Measurements from ENCODE around the gene UCHL3.

The UCHL3 gene

DNA sequence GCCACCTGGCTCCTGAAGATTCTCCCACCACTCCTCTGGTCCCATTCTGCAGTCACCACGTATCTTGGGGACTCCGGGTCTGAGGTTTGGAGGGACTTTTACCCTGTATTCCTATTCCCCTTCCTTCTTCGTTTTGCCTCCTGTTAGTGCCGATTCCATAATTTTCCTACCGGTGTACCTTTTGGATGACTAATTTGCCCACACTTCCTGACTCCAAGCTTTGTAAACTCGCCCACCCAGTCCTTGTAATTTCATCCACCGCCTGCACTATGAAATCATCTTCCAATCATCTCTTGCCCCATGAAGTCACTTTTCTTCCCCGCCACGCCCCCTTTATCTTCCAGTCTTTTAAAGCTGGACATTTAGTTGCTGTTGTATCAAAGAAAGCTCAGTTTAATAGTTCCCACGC is 572 bp downstream of the UCHL3 start:
- DNase-seq = no peak

DNA sequence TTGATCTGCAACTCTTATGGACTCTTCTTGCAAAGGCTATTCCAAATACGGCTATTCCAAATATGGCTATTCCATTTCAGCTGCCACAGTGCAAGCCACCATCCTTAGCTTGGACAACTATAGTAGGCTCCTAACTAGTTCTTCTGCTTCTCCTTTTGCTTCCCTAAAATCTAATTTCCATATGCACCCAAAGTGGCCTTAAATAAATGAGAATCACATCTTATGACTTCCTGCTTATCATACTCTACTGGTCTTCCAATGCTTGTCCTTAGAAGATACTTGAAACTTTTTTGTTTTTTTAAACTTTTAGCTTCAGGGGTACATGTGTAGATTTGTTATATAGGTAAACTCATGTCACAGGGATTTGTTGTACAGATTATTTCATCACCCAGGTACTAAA is 4.9 kb downstream of the UCHL3 start:
- no peak for DNase-seq

DNA sequence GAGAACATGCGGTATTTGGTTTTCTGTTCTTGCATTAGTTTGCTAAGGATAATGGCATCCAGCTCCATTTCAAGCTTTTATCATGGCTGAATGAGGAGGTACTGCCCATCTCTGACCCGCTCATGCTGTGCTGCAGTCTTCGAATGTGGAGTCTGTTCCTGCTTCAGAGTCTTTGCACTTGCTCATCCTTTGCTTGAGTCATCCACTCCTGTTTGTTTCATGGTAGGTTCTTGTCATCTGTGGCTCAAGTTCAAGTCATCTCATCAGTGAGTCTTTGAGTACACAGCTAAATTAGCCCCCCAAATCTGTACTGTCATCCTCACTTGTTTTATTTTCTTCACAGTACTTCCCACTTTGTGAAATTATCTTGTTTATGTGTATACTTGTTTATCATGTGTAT is 5.4 kb downstream of the UCHL3 start:
- DNase-seq = no peak

DNA sequence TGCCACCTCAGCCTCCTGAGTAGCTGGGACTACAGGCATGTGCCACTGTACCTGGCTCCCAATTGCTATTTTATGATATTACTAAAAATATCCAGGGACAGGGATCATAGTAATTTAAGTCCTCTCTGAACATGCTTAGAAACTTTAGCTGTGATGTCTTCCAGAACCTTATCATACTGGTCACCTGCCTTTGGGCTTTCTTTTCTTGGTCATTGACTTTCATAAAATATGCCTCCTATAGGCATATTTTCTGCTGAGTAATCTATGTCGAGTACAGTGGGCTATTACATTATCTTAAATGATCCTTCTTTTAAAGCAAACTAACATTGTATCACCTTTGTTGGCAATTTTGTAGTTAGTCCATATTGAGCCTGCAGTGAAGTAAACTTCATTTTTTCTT is 6.2 kb downstream of the UCHL3 start:
- DNase-seq = no peak

DNA sequence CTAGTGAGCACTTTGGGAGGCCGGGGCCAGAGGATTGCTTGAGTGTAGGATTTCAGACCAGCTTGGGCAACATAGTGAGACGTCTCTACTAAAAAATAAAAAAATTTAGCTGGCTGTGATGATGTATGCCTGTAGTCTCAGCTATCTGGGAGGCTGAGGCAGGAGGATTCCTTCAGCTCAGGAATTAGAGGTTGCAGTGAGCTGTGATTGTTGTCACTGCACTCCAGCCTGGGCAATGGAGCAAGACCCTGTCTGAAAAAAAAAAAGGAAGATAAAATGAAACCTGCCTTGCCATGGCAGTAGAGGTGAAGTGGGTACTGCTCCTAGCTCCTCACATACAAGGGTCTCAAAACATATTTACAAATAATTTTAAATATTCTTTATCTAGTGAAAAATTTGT is 7.4 kb downstream of the UCHL3 start:
- DNase-seq = no peak

DNA sequence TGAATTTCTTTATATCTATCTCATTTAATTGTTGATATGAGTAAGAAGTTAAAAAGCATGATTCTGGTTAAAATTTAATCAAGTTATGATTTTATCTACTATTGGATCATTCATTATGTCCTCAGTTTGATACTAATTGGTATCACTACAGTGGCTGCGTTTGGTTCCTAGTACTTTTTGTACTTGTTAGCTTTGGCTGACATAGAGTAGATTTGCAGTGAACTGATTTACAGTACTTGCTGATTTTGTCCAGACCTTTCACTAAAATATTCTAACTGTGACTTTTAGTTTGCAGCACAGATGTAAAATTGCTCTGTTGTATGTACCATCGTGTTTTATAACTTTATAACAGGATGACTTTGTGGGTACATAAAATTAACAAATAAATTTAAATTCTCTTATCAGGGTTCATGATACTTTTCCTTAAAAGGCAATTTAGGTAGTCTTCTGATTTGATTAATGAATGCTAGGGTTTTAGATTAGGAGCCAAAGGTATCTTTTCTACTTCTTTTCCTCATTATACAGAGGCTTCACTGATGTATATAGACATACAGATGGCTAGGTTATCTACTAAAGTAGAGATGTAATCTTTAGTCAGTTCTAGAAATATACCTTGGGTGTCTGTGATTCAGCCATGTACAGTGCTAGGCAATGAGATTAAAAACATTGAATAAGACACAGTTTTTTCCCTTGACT is 8.7 kb downstream of the UCHL3 start:
- DNase-seq = no peak

DNA sequence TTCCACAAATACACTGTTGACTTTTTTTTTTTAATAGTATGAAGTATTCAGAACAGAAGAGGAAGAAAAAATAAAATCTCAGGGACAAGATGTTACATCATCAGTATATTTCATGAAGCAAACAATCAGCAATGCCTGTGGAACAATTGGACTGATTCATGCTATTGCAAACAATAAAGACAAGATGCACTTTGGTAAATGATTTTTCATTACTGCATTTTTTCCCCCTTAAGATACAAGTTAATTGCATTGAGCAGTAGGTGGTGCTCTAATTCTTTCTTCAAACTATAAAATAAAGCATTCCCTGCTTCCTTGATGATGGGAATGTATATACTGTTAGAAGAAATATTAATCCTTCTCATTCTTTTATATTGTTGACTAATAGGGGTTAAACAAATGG is 17.1 kb downstream of the UCHL3 start:
- DNase-seq = no peak

DNA sequence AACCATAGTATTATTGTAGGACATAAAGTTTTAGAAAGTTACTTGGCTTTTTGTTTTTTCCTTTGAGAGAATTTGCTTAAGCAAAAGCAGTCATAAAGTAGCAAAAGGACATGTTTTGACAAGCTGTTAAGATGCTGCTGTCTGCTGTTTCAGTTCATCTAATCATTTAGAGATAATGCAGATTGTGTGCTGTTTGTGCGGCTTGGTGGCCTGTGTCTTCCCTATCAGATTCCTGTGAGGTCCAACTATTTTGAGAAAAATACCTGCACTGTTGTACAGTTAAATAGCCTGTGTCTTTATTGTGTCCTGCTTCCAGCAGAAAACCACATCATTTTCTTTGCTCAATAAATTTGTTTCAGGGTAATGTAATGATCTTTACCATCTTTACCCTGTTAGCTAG is 20.0 kb downstream of the UCHL3 start:
- DNase-seq = no peak

DNA sequence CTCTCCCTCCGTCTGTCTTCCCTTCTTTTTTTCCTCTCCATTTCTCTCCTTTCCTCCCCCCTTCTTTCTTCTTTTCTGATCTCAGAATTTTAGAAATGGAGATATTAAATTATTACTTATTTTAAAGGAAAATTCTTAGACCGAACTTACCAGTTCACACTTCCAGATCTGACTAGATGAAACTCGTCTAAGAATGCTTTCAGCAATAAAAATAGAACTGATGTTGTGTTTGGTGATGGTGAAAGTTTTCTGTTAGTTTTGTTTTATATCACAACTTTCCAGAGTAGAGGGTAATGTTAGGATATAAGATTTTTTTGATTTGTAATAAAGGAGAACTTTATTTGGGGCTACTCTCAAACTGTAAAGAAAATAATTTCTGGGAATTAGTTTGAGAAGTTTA is 29.9 kb downstream of the UCHL3 start:
- DNase-seq = no peak

DNA sequence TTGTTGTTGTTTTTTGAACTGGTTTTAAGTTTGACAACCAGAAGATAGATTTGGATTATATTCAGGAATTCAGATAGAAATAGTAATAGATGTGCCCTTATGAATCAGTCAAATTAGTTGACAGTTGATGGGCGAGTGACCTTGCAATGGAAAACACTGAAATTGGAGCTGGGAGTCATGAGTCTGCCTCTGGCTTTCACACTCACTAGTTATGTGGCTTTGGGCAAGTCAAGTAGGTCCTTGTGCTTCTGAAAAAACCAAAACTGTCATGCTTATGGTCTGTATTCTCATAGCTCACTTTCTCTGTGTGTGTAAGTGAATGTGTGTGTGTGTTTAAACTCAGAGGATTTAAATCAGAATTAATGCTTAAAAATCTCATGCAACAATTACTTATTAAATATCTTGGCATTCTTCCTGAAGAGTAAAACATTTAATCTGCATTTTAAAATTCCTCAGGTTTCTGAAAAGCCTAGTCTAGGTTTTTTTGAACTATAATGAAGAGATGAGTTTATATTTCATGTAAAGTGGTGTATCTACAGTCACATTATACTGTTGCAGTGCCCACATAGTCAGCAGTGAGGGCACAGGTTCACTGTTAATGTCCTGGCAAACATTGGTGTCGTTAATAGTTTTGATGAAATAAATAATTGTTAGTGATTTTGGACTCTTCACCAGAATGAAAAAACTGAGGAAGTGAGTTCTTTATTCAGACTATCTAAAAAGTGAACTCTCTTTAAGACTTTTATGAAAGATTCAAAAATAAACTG is 32.5 kb downstream of the UCHL3 start:
- DNase-seq = no peak

DNA sequence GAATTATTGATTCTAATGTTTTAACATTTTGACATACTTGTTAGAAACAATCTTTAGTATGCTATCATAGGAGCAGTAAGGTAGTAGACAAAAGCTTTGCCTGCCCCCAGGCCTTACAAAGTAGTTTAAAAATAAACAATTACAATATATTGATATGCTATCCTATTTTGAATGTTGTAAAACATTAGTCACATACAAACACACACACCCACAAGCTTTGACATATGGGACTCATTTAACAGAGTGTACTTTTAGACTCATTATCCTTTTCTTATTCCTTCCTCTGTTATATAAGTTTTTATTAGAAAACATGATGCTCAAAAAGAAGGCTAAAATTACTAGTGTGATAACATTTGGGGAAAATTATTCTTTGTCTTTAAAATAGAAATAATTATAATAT is 33.5 kb downstream of the UCHL3 start:
- DNase-seq = no peak

DNA sequence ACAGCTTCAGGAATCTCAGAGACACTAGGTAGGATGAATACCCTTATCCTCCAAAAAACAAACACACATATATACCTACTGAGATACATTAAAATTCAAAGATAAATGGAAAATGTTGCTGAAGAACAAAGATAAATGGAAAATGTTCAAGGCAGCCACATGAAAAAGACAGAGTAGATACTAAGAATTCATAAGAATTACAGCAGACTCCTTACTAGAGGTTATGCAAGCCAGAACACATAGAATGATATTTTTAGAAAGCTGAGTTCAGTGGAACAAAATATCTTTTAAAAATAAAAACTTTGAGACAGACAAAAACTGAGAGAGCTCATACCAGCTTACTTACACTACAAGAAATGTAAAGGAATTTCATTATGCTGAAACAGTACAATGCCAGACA is 35.6 kb downstream of the UCHL3 start:
- DNase-seq = no peak

DNA sequence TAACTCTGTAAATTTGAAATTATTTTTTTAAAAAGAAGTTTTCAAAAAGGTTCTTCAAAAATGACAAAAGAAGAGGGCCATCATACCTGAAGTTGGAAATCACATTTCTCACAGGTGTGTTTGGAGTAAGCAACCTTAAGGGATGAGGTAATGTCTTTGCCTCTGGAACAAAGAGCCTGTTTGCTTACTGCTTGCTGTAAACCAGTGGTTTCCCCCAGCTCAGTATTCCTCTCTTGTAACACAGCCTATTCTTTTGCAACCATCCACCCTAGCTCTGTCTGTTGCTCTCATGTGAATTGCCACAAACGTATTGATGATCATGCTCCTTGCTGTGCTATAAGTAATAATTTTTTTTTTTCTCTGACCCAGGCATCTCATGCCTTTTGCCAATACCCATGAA is 38.1 kb downstream of the UCHL3 start:
- no peak for DNase-seq

DNA sequence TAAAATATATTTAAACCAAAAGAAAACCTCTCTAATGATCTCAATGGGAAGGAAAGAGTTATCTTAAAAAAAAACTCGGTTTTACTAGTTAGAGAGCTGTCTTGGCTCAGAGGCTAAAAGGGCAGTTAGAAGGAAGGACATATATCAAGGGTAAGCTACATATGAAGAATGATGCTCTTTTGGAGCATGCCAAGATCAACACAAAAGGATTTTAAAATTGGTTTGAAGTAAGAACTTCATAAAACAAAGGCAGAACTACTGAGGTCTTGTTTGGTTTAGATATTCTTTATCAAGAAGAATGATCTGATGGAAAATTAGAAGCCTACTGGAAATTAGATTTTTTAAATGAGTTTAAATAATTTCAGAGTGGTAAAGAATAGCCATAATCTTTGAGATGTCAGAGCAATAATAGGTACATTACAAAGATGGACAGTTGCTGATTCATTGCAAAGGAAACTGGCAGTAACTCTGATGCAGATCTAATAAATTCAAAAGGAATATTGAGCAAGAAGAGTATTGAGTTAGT is 47.1 kb downstream of the UCHL3 start:
- DNase-seq = no peak

DNA sequence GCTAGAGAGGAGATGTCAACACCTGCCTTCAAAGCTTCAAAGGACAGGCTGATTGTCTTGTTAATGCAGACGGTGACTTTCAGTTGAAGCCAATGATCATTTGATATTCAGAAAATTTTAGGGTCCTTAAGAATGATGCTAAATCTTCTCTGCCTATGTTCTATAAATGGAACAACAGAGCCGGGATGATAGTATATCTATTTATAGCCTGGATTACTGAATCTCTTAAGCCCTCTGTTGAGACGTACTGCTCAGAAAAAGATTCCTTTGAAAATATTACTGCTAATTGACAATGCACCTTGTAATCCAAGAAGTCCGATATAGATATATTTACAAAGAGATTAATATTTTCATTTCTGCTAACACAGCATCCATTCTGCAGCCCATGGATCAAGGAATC is 50.8 kb downstream of the UCHL3 start:
- DNase-seq = no peak

DNA sequence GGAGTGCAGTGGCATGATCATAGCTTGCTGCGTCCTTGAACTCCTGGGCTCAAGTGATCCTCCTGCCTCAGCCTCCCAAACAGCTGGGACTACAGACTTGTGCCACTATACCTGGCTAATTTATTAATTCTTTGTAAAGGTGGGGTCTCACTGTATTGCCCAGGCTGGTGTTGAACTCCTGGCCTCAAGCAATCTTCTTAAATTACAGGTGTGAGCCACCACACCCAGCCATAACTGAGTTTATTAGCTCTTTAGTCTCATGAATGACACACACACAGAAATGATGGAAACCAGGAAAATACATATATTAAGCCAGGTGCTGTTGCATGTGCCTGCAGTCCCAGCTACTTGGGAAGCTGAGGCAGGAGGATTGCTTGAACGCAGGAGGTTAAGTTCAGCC is 53.4 kb downstream of the UCHL3 start:
- no peak for DNase-seq

DNA sequence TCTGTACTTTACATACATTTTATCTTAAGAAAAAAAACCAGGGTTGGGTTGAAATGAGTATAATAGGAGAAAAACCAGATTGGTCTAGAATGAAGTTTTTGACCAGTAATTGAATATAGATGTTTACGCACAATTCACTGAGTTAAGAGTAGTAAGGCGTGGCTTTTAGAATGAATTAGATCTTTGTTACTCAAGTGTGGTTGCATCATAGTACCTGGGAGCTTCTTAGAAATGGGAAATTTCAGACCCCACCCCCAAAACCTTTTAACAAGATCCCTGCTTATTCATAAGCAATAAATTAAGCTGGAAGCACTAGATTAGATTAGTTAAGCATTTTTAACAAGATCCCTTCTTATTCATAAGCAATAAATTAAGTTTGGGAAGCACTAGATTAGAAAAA is 57.9 kb downstream of the UCHL3 start:
- no peak for DNase-seq

DNA sequence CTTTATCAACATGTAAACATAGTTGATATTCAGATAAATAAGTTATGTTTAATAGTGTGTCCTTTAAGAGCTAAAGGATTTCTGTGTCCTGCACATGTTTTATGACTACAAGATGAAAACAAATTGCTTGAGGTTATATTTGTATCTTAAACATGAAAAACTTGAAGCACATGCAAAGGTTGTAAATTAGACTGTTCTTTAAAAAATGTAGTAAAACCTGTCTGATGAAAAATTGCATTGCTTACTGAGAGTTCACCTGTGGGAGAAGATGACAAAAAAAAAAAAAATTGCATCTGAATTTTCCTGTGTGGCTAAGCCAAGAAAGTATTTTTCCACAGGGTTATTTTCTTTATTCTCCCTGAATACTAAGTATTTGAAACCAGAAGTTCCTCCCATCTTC is 60.9 kb downstream of the UCHL3 start:
- DNase-seq = no peak

DNA sequence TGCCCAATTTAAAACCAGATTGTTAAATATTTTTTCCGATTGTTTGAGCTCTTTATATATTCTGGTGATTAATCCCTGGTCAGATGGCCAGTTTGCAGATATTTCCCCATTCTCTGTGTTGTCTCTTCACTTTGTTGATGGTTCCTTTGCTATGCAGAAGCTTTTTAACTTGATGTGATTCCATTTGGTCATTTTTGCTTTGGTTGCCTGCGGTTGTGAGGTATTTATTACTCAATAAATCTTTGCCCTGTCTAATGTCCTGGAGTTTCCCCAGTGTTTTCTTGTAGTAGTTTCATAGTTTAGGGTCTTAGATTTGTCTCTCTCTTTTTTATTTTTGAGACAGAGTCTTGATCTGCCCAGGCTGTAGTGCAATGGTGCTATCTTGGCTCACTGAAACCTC is 62.8 kb downstream of the UCHL3 start:
- no peak for DNase-seq

DNA sequence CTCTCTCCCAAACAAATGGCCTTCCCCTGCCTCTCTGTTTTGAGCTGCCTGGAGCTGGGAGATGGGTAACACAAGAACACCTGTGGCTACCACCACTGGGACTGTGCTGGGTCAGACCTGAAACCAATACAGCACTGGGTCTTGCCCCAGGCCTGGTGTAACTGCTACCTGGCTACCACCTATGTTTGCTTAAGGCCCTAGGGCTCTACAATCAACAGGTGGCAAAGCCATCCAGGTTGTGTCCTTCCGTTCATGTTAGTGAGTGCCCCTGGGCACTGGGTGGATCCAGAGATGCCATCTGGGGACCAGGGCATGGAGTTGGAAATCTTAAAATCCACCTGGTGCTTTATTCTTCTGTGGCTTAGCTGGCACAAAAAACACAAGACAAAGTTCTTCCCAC is 67.6 kb downstream of the UCHL3 start:
- no peak for DNase-seq

DNA sequence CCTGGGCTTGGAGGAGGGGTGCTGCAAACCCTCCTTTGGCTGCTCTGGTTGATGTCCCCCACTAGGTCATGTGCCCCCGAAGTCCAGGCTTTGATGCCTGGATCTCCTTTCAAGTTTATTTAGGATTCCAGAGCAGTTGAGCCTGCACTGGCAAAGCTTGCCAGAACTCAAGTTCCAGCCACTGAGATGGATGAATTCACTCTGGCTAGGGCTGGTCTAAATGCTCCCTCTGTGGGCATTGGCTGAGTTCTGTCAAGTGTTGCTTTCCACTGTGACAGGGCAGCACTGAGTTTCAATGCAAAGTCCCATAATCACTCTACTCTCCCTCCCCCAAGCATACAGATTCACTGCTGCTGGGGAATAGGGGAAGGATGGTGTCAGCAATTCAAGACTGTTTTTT is 68.7 kb downstream of the UCHL3 start:
- DNase-seq = no peak

DNA sequence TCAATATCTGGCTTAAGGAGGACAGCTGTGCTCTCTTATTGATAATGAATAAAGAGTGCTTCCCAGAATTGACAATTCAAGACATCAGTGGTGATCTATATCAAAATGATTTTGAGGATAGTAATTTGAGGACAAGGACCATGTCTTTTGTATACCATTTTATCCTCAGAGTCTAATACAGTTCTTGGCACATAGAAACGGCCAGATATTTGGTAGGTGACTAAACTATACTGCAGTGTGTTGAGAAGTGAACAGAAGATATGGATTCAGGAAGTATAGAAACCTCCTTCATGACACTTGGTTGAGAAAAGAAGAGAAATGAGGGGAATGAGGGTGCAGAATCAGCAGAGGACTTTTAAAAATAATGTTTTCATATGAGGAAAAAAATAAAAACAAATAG is 70.4 kb downstream of the UCHL3 start:
- no peak for DNase-seq

DNA sequence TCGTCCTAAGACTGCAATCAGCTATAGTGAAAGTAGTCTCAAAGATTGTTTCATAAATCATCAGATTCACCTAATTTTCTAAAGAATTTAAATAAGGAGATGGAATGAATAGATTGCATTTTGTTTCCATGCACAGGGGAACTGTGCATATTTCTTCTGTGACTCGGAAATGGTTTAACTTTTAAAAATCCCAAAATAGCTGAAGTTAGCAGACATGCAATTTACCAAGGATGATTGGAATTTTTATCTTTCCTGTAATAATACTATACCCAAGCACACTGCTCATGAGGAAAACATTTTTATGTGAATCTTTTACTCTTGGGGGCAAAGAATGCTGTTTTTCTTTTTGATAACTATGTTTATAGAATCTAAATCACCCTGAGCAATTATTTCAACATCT is 71.6 kb downstream of the UCHL3 start:
- DNase-seq = no peak

DNA sequence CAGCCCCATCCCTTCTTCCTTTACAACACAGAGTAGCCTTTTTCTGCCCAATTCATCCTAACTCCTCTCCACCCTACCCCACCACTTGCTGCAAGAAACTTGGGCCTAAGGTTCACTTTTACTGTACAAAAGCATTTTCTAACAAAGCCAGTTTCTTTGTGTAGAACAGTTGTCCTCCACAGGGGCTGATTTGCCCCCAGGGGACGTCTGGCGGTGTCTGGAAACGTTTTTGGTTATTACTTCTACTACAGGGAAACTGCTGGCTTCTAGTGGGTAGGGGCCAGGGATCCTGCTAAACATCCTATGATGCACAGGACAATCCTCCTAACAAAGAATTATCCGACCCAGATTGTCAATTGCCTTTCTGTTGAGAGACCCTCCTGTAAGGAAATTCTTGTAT is 79.2 kb downstream of the UCHL3 start:
- no peak for DNase-seq

DNA sequence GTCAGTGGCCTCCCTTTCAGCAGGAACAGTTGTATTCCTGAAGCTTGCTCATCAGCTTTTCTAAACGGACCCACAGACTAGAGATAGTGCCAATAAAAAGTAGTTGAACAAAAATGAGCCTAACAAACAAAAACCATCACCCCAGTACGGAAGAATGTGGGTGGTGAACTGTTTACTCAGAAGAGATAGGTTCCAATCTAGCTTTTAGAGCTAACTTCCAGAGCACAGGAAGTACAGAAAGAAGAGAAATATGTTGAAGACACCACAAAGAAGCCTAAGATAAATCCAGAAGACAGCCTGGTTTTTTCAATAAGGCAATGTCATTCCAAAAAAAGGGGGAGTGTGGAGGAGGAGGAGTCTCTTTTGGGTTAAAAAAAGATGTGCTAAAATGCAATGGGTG is 83.7 kb downstream of the UCHL3 start:
- DNase-seq = no peak
